ENCODE measurements around the gene MLIP. TPM values are rescaled to one million over a fixed set of nuclear protein-coding genes. Genes with fewer than 3 reads are reported as not detected.

MLIP gene
- total RNA-seq, 1 experiment from 2014 or later = not detected

DNA sequence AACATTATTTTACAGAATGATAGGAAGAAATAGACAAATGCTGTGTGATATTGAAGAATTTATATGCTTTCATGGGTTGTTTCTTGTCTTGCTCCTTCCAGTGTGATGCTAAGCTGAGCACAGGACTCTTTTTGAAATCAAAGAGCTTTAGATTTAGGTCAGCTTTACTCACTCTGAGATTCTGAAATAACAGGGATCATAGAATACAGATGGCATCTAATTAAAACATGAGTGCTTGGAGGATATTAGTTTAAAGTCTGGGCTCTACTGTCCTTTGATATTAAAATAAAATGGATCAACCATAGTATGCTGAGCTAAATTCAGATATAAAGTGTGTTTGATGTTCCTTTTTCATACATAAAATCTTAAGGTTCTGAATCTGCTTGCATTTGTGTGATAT, 29.6 kb downstream of the MLIP start (continued):
- TF ChIP-seq PRRX2 (CRISPR knock-in tag; IDR thresholded peaks at IDR 0.05) (no peak), TCF7 (CRISPR knock-in tag; IDR thresholded peaks at IDR 0.05; ENCODE audit: low read depth) (no peak), FOXP1 (CRISPR knock-in tag; IDR thresholded peaks at IDR 0.05; ENCODE audit: borderline replicate concordance) (no peak), ETV6 (CRISPR knock-in tag; IDR thresholded peaks at IDR 0.05) (no peak), GTF2I (CRISPR knock-in tag; conservative IDR thresholded peaks at IDR 0.05) (no peak), SOX15 (CRISPR knock-in tag; IDR thresholded peaks at IDR 0.05) (no peak)
- TF ChIP-seq, protein P1, sequence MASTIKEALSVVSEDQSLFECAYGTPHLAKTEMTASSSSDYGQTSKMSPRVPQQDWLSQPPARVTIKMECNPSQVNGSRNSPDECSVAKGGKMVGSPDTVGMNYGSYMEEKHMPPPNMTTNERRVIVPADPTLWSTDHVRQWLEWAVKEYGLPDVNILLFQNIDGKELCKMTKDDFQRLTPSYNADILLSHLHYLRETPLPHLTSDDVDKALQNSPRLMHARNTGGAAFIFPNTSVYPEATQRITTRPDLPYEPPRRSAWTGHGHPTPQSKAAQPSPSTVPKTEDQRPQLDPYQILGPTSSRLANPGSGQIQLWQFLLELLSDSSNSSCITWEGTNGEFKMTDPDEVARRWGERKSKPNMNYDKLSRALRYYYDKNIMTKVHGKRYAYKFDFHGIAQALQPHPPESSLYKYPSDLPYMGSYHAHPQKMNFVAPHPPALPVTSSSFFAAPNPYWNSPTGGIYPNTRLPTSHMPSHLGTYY (CRISPR knock-in tag; IDR thresholded peaks at IDR 0.05) = no peak
- TF ChIP-seq, protein P2, sequence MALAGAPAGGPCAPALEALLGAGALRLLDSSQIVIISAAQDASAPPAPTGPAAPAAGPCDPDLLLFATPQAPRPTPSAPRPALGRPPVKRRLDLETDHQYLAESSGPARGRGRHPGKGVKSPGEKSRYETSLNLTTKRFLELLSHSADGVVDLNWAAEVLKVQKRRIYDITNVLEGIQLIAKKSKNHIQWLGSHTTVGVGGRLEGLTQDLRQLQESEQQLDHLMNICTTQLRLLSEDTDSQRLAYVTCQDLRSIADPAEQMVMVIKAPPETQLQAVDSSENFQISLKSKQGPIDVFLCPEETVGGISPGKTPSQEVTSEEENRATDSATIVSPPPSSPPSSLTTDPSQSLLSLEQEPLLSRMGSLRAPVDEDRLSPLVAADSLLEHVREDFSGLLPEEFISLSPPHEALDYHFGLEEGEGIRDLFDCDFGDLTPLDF (CRISPR knock-in tag; IDR thresholded peaks at IDR 0.05) = no peak
- TF ChIP-seq, protein P3, sequence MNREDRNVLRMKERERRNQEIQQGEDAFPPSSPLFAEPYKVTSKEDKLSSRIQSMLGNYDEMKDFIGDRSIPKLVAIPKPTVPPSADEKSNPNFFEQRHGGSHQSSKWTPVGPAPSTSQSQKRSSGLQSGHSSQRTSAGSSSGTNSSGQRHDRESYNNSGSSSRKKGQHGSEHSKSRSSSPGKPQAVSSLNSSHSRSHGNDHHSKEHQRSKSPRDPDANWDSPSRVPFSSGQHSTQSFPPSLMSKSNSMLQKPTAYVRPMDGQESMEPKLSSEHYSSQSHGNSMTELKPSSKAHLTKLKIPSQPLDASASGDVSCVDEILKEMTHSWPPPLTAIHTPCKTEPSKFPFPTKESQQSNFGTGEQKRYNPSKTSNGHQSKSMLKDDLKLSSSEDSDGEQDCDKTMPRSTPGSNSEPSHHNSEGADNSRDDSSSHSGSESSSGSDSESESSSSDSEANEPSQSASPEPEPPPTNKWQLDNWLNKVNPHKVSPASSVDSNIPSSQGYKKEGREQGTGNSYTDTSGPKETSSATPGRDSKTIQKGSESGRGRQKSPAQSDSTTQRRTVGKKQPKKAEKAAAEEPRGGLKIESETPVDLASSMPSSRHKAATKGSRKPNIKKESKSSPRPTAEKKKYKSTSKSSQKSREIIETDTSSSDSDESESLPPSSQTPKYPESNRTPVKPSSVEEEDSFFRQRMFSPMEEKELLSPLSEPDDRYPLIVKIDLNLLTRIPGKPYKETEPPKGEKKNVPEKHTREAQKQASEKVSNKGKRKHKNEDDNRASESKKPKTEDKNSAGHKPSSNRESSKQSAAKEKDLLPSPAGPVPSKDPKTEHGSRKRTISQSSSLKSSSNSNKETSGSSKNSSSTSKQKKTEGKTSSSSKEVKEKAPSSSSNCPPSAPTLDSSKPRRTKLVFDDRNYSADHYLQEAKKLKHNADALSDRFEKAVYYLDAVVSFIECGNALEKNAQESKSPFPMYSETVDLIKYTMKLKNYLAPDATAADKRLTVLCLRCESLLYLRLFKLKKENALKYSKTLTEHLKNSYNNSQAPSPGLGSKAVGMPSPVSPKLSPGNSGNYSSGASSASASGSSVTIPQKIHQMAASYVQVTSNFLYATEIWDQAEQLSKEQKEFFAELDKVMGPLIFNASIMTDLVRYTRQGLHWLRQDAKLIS (CRISPR knock-in tag; IDR thresholded peaks at IDR 0.05; ENCODE audit: borderline replicate concordance) = no peak
- TF ChIP-seq, protein P4, sequence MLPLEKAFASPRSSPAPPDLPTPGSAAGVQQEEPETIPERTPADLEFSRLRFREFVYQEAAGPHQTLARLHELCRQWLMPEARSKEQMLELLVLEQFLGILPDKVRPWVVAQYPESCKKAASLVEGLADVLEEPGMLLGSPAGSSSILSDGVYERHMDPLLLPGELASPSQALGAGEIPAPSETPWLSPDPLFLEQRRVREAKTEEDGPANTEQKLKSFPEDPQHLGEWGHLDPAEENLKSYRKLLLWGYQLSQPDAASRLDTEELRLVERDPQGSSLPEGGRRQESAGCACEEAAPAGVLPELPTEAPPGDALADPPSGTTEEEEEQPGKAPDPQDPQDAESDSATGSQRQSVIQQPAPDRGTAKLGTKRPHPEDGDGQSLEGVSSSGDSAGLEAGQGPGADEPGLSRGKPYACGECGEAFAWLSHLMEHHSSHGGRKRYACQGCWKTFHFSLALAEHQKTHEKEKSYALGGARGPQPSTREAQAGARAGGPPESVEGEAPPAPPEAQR (CRISPR knock-in tag; IDR thresholded peaks at IDR 0.05) = no peak
- TF ChIP-seq, protein P5, sequence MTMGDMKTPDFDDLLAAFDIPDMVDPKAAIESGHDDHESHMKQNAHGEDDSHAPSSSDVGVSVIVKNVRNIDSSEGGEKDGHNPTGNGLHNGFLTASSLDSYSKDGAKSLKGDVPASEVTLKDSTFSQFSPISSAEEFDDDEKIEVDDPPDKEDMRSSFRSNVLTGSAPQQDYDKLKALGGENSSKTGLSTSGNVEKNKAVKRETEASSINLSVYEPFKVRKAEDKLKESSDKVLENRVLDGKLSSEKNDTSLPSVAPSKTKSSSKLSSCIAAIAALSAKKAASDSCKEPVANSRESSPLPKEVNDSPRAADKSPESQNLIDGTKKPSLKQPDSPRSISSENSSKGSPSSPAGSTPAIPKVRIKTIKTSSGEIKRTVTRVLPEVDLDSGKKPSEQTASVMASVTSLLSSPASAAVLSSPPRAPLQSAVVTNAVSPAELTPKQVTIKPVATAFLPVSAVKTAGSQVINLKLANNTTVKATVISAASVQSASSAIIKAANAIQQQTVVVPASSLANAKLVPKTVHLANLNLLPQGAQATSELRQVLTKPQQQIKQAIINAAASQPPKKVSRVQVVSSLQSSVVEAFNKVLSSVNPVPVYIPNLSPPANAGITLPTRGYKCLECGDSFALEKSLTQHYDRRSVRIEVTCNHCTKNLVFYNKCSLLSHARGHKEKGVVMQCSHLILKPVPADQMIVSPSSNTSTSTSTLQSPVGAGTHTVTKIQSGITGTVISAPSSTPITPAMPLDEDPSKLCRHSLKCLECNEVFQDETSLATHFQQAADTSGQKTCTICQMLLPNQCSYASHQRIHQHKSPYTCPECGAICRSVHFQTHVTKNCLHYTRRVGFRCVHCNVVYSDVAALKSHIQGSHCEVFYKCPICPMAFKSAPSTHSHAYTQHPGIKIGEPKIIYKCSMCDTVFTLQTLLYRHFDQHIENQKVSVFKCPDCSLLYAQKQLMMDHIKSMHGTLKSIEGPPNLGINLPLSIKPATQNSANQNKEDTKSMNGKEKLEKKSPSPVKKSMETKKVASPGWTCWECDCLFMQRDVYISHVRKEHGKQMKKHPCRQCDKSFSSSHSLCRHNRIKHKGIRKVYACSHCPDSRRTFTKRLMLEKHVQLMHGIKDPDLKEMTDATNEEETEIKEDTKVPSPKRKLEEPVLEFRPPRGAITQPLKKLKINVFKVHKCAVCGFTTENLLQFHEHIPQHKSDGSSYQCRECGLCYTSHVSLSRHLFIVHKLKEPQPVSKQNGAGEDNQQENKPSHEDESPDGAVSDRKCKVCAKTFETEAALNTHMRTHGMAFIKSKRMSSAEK (CRISPR knock-in tag; IDR thresholded peaks at IDR 0.05; ENCODE audit: borderline replicate concordance) = no peak
- TF ChIP-seq, protein P6, sequence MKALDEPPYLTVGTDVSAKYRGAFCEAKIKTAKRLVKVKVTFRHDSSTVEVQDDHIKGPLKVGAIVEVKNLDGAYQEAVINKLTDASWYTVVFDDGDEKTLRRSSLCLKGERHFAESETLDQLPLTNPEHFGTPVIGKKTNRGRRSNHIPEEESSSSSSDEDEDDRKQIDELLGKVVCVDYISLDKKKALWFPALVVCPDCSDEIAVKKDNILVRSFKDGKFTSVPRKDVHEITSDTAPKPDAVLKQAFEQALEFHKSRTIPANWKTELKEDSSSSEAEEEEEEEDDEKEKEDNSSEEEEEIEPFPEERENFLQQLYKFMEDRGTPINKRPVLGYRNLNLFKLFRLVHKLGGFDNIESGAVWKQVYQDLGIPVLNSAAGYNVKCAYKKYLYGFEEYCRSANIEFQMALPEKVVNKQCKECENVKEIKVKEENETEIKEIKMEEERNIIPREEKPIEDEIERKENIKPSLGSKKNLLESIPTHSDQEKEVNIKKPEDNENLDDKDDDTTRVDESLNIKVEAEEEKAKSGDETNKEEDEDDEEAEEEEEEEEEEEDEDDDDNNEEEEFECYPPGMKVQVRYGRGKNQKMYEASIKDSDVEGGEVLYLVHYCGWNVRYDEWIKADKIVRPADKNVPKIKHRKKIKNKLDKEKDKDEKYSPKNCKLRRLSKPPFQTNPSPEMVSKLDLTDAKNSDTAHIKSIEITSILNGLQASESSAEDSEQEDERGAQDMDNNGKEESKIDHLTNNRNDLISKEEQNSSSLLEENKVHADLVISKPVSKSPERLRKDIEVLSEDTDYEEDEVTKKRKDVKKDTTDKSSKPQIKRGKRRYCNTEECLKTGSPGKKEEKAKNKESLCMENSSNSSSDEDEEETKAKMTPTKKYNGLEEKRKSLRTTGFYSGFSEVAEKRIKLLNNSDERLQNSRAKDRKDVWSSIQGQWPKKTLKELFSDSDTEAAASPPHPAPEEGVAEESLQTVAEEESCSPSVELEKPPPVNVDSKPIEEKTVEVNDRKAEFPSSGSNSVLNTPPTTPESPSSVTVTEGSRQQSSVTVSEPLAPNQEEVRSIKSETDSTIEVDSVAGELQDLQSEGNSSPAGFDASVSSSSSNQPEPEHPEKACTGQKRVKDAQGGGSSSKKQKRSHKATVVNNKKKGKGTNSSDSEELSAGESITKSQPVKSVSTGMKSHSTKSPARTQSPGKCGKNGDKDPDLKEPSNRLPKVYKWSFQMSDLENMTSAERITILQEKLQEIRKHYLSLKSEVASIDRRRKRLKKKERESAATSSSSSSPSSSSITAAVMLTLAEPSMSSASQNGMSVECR (CRISPR knock-in tag; IDR thresholded peaks at IDR 0.05; ENCODE audit: borderline replicate concordance) = no peak
